MV-4-11 (cell line): ENCODE measurements around the gene KRT8.
"Not testable (repeated sequence)": the region's sequence is repeated elsewhere in the genome, so short reads cannot be mapped to it uniquely, and the experiment has no call there.

Experiments used
- DNase-seq: peaks from one replicate; lab custom pipeline; 2025; lab: John Stamatoyannopoulos, UW

KRT8 gene

DNA sequence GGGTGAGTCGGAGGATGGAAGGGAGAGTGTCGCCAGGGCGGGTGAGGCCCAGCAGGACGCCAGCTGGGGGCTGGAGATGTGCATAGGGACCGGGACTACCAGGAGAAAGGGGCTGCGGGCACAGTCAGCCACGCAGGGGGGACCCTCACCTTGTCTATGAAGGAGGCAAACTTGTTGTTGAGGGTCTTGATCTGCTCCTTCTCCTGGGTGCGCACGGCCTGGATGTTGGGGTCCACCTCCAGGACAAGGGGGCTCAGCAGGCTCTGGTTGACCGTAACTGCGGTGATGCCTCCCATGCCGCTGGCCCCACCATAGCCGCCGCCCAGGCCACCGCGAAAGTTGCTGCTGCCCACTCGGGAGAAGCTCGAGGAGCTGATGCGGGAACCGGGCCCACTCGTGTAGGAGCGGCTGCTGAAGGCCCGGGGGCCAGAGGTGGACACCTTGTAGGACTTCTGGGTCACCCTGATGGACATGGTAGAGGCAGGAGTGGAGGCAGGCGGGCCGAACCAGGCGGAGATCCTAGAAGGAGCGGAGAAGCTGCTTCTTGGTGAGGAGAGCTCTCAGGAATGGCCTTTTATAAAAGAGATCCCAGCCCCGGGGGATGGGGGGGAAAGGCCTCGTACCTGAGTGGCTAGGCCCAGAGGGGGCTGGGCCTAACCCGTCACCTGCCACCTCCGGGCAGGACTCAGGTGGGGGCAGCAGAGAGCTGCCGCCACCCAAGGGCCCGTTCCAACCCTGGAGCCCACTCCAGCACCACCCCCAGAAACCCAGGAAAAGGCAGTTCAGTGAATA is at the start of gene KRT8:
KRT8 (minus strand) TSS at position 568 of the 792 bp plus-strand sequence; CDS start at position 473, 95 bp downstream.
- DNase-seq, result not testable (repeated sequence)

DNA sequence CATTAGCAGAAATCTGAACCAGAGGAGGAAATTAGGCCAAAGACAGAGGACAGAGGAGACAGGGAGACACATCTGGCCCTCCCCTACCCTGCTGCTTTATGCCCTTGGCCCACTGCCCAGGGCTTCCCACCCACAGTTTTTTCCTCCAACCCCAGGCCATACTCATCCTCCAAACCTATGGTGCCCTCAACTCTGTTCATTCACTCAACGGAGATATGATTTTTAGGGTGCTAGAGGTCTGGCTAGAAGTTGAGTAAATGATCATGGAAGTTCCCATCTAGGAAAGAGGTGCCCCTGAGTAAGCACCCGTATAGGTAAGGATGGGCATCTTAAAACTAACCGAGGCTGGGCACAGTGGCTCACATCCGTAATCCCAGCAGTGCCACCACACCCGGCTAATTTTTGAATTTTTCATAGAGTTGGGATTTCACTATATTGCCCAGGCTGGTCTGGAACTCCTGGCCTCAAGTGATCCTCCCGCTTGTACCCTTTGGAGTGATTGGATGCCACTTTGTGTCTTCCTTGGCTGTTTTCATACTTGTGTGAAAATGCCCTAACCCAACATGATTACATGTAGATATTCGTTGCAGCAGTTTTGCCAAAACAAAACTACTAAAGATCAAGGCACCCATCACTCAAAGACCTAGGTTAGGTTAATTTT is 48.4 kb upstream of the KRT8 start:
- DNase-seq, result no peak

DNA sequence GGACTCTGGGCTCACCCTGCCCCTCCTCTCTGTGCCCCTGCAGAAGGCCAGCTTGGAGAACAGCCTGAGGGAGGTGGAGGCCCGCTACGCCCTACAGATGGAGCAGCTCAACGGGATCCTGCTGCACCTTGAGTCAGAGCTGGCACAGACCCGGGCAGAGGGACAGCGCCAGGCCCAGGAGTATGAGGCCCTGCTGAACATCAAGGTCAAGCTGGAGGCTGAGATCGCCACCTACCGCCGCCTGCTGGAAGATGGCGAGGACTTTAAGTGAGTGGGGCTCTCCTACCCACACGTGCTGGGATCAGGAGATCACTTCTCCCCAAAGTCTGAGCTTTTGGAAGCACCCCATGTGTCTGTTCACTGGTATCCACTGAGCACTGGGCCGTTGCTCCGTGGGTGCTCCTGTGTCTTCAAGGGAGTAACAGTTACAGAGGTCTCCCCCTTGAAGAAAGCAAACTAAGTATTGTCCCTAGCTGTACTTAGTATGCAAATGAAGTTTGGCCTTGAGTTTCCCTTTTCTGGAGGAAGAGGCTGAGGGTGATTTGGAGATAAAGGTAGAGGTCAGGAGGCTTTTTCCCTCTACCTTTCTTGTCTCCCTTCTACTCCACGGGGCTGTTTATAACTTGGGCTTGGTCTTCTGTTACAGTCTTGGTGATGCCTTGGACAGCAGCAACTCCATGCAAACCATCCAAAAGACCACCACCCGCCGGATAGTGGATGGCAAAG is 47.4 kb upstream of the KRT8 start:
- DNase-seq, result peak; percentile 12

DNA sequence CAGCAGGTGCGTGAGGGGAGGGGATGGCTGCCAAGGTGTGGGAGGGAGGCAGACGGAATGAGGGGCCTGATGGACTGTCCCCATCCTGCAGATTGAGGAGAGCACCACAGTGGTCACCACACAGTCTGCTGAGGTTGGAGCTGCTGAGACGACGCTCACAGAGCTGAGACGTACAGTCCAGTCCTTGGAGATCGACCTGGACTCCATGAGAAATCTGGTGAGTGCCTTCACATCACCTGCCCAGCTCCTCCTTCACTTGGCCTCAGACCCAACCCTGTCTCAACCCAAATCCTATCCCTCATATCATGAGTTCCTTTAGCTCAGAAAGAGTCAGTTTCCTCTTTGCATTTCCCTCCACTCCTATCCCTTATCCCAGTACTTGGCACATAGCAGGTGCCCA is 46.8 kb upstream of the KRT8 start:
- no peak for DNase-seq

DNA sequence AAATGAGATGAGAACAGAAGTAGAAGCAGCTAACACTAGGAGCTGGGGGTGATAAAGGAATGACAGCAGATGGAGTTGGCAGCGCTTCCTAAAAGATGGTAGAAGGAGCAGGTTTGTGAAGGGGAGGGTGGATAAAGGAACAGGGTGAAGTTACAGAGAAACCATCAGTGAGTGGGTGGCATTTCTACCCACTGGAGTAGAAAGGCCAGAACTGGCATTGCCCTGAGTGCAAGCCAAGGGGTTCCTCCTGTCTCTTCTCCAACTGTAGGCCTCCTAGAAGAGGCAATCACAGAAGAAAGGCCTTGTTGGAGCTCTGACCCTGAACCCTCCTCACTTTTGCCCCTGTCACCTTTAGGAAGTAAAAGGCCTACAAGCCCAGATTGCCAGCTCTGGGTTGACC is 46.2 kb upstream of the KRT8 start:
- no peak for DNase-seq

DNA sequence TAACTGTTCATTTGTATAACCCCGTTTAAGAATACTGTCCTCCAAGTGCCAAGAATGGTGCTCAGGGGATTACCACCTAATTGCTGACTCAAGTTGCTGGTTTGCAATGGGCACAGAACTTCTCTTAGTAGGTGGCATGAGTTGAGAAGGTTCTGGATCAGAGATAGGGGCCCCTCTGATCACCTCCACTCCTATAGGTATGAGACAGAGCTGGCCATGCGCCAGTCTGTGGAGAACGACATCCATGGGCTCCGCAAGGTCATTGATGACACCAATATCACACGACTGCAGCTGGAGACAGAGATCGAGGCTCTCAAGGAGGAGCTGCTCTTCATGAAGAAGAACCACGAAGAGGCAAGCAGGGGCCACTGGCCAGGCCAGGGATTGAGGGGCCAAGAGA is 45.7 kb upstream of the KRT8 start:
- DNase-seq, result no peak

DNA sequence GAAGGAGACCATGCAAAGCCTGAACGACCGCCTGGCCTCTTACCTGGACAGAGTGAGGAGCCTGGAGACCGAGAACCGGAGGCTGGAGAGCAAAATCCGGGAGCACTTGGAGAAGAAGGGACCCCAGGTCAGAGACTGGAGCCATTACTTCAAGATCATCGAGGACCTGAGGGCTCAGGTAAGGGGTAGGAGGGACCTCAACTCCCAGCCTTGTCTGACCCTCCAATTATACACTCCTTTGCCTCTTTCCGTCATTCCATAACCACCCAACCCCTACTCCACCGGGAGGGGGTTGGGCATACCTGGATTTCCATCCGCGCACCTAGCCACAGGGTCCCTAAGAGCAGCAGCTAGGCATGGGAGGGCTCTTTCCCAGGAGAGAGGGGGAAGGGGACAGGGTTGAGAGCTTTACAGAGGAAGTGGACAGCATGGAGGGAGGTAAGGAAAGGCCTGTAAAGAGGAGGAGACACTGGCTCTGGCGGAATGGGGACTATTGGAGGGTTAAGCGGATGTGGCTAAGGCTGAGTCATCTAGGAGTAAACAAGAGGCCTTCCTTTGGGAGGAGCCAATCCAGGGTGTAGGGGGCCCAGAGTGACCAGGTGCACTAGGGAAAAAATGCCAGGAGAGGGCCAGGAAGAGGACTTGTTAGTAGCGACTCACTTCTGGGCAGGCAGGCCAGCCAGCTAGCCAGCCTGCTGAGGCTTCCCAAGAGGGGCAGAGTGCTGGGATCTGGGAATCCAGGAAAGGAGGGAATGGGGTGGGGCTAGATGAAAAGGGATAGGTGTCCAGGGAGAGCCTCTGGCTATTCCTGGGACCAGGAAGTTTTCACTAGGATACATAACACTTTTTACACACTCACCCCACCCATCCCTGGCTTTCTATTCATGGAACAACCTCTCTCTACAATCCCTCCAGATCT is 44.8 kb upstream of the KRT8 start:
- peak; percentile 62 for DNase-seq

DNA sequence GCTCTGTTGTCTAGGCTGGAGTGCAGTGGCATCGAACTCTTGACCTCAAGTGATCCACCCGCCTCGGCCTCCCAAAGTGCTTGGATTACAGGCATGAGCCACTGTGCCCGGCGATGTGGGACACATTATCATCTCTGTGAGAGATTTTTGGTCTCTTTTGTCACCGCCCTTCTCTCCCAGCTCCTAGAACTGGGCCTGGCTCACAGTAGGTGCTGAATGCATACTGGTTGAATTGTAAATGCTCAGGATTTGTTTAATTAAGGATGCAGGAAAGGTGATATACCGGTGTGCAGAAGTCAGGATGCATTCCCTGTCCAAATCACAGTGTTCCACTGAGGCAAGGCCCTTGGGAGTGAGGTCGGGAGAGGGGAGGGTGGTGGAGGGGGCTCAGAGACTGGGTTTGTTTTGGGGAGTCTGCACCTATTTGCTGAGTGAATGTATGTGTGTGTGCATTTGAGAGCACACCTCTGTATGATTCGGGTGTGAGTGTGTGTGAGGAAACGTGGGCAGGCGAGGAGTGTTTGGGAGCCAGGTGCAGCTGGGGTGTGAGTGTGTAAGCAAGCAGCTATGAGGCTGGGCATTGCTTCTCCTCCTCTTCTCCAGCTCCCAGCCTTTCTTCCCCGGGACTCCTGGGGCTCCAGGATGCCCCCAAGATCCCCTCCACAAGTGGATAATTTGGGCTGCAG is 43.0 kb upstream of the KRT8 start:
- no peak for DNase-seq

DNA sequence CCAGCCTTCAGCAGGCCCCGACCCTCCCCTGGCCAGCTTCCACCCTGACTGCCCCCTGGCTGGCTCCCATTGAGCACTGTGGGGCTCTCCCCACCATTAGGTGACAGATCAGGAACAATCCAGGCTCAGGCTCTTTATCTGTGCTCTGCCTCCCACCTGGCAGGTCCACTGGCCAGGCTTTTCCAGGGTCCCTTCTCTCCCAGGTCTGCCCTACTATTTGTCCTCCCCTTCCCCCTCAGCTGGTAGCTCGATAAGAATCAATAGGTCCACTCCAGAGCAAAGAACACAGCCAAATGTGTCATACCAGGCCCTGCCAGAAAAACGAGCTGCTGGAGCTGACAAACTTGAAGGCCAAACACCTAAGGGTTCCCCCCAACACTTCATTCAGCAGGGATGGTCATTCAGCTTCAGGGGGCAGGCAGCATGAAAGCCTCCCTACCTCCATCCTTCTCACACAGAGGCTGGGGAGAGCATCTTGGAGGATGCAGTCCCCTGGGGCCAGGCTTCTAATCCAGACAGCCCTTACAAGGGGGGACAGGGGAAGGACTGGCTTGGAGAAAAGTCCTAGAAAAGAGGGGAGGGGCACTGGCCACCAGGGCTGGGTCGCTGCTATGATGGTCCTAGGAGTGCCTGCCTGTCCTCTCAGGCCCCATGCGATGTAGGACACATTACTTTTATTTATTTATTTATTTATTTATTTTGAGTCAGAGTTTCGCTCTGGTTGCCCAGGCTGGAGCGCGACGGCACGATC is 42.1 kb upstream of the KRT8 start:
- DNase-seq, result no peak

DNA sequence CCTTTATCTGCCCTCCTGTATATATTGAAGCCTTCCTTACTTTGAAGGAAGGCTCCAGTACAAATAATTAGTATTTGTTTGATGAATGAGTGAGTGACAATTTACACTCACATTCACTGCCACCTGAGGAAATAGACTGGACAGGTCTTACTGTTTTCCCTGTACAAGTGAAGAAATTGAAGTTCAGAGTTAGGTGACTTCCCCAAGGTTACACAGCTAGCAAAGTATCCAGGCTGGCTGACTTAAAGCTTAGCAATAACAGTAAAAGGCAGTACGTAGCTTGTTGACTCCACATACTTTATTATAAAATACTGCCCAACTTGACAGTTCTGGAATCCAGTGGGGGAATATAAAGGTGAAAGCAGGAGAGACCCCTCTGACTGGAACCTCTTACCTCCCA is 41.5 kb upstream of the KRT8 start:
- DNase-seq, result no peak

DNA sequence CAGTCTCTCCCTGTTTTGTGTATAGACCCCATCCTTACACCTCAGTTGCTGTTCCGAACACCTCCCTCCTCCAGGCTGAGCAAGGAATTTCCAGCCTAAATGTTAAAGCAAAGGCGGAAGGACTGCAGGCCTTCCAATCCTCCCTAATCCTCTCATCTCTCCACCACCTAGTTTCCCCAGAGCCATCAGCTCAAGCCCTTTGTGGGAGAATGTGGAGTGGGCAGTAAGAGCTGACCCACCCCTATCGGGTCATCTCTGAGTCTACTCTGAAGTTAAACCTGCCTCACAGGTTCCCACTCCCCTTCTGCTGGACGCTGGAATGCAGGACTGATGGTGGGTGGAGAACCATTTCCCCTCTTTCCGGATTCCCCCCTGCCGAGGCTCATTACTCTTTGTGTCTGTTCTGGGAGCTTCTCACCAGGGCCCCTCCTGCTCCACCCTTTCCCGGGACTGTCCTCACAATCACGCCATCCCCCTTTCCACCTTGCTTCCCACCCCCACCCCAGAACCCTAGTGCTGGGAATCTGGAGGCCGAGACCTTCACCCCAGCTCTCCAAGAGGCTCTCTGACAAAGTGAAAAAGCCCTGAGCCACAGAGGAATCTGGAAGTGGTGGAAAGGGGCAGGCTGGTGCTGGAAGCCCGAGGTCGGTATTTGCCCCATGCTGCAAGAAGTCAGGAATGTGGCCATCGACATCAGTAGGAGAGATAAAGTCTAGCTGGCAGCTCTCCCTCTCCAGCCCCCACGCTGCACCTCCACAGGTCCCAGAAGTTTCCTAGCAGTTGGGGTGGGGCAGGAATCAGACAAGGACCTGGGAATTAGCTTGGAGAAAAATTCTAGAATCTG is 40.7 kb upstream of the KRT8 start:
- DNase-seq, result no peak

DNA sequence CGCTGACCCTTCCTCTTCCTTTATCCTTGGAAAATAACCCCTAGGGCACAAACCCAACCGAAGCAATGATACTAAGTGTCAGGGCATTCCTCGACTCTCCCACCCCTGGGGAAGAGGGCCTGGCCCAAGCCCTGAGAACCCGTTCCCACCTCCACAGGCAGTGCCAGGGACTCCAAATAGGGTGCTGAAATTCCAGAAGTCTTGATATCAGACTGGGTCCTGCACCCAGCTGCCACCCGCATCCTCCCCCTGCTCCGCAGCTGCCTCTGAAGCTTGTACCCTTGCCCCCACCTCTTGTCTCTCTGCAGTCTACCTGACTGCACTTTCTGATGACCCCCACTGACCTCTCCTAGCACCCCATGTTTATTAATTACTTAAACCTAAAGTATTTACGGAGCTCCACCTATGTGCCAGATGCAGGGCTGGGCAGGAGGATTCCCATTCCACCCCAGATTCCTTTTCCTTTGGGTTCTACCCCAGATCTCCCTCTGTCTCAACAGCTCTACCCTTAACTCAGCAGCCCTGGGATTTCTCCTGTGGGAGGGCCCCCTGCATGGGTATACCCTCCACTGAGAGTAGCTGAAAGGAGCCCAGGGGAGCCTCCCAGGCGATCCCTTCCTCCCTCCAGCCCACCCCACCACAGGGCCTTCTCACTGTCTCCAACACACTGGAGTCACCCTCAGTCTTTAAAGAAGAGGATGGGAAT is 40.0 kb upstream of the KRT8 start:
- DNase-seq, result no peak

DNA sequence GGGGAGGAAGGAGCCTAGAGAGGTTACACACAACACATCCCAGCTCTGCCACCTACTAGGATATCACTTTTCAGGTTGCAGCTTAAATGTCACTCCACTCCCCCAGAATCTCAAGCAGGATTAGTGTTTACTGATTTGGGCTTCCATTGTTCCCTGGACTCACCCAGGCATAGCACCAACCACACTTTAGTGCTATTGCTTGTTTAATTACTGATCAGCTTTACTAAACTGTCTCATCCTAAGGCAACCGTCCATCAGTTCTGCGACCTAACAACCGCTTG is 38.0 kb upstream of the KRT8 start:
- DNase-seq, result no peak

DNA sequence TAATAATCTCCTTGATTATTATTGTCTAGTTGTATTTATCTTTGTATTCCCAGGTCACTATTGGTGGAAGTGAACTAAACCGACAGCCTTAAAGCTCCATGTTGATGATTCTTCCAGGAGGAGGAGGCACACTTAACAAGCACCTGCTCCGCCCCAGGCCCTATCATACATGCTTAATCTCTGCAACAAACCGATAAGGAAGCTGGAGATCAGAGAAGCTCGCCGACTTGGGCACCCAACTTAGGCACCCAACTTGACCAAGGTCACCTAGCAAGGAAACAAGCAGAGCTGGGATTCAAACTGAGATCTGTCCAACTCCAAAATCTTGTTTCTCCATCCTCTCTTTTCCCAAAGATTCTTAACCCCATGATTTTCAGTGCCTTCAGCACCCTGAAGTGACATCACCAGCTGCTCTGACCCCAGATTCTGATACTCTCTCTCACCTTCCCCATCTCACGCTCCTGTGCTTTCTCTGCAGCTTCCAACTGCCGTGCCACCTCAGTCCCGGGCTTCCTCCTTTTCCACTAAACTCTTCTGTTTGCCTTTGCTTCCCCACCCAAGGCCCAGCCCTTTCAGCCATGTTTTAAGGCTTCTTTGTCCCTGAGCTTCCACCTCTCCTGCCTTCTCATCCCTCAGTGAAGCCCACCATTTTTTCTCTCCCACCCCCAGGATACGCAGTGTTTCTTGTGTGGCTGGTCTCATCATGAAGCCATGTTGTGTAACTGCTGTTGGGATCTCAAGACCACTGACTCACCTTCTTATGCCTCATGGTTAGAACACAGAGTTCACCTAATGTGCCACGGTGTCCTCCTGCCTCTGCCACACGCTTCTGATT is 37.4 kb upstream of the KRT8 start:
- DNase-seq, result no peak

DNA sequence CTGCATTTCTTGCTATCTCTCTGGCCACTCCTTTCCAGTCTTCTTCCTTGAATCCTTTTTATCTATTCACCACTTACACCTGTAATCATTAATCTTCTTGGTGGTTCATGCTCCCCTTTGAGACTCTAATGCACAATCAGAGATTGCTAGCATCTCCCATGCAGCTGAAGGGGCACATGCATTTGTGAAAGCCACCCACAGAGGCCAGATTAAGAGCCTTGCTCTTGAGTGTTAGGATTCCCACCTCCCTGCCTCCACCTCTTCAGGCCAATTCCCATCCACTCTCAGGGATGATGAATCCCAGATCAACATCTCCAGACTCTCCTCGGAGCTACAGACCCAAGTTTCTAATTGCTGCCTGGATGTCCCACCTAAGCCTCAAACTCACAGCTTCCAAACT is 24.7 kb upstream of the KRT8 start:
- no peak for DNase-seq

DNA sequence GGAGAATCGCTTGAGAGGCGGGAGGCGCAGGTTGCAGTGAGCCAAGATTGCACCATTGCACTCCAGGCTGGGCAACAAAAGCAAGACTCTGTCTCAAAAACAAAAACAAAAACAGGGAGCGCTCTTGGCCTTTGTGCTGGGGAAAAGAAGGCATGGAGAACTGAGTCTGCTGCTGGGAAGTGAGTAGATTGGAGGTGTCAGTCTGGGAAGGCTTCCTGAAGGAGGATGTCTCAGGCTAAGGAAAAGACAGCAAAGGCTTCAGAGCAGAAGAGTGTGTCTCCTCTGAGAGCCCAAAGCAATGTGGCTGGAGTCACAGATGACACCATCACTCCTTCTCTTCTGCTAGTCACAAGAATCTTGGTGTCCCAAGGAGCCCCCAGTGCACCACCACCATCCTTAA is 23.1 kb upstream of the KRT8 start:
- DNase-seq, result no peak

DNA sequence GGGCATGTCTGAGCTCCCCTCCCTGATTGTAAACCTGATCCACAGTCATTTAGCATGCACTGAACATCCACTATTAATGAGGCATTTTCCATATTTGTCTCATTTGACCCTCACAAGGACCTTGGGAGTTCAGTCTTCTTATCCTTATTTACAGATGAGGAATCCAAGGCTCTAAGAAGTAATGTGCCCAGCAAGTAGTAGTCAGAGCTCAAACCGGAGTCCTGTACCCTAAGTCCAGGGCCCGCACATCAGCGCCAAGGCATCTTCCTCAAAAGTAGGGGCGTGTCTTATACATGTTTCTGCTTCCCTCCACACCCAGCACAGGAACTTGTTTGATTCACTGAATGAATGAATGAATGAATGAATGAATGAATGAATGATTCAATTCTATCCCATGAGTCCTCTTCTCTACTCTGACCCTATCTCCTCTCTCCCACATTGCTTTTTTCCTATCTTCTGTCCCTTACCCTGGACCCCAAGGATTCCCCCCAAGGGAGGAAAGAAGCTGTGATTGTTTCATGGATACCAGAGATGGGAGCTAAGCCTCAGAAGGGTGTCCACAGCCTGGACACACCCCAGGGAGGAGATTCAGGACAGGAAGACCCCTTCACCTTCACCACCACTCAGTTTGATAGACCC is 21.8 kb upstream of the KRT8 start:
- no peak for DNase-seq
